Measurements from ENCODE around the gene CCDC91.

Gene CCDC91

GRCh38 chr12:28223858-28224257 lies 33.6 kb downstream of the CCDC91 start:
- no peak overlapping the region for H3K4me3 ChIP-seq (ENCODE audit: low read depth, low read length)
- no peak for DNase-seq (ENCODE audit: low read depth)
- TF ChIP-seq, protein P1, sequence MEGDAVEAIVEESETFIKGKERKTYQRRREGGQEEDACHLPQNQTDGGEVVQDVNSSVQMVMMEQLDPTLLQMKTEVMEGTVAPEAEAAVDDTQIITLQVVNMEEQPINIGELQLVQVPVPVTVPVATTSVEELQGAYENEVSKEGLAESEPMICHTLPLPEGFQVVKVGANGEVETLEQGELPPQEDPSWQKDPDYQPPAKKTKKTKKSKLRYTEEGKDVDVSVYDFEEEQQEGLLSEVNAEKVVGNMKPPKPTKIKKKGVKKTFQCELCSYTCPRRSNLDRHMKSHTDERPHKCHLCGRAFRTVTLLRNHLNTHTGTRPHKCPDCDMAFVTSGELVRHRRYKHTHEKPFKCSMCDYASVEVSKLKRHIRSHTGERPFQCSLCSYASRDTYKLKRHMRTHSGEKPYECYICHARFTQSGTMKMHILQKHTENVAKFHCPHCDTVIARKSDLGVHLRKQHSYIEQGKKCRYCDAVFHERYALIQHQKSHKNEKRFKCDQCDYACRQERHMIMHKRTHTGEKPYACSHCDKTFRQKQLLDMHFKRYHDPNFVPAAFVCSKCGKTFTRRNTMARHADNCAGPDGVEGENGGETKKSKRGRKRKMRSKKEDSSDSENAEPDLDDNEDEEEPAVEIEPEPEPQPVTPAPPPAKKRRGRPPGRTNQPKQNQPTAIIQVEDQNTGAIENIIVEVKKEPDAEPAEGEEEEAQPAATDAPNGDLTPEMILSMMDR (IDR thresholded peaks at IDR 0.05; ENCODE audit: control insufficient read depth, extremely low read depth, insufficient read depth) = no peak

GRCh38 chr12:28226705-28227104 lies 36.4 kb downstream of the CCDC91 start:
- no peak for DNase-seq (ENCODE audit: low read depth)
- H3K4me3 ChIP-seq (ENCODE audit: low read depth, low read length) = no peak overlapping the region
- TF ChIP-seq, protein P1 (IDR thresholded peaks at IDR 0.05; ENCODE audit: control insufficient read depth, extremely low read depth, insufficient read depth) = no peak

GRCh38 chr12:28227251-28227650 lies 37.0 kb downstream of the CCDC91 start:
- DNase-seq (ENCODE audit: low read depth) = no peak
- H3K4me3 ChIP-seq (ENCODE audit: low read depth, low read length) = no peak overlapping the region
- TF ChIP-seq, protein P1 (IDR thresholded peaks at IDR 0.05; ENCODE audit: control insufficient read depth, extremely low read depth, insufficient read depth) = no peak

DNA sequence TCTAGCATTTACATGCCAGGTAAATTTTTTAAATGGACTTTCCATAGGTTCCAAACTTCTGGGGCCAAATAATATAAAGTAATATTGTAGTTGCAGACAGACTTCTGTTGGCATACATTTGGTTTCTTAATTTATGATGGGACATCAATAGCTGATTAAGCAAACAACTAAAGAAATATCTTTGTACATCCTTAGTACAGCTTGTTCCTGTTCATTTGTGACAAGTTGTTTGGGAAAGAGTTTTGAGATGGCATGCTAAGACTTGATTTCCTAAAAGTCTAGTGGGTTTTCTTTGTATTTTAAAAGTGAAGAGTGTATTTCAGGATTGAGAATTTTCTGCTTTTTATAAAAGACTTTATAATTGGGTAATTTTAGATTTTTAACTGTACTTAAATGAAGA lies 41.0 kb downstream of the CCDC91 start:
- DNase-seq (ENCODE audit: low read depth) = peak; percentile 23
- TF ChIP-seq, protein P1 (IDR thresholded peaks at IDR 0.05; ENCODE audit: control insufficient read depth, extremely low read depth, insufficient read depth) = no peak

GRCh38 chr12:28232211-28232928 lies 42.1 kb downstream of the CCDC91 start:
- no peak for DNase-seq (ENCODE audit: low read depth)
- TF ChIP-seq, protein P1 (IDR thresholded peaks at IDR 0.05; ENCODE audit: control insufficient read depth, extremely low read depth, insufficient read depth) = no peak
- no peak overlapping the region for H3K4me3 ChIP-seq (ENCODE audit: low read depth, low read length)

More for the DNA sequence above, 41.0 kb downstream of the CCDC91 start:
- H3K4me3 ChIP-seq (ENCODE audit: low read depth, low read length) = no peak overlapping the region

- TF ChIP-seq, protein P1 (IDR thresholded peaks at IDR 0.05; ENCODE audit: control insufficient read depth, extremely low read depth, insufficient read depth) = no peak
- no peak overlapping the region for H3K4me3 ChIP-seq (ENCODE audit: low read depth, low read length)
- no peak for DNase-seq (ENCODE audit: low read depth)
These were observed 44.2 kb downstream of the CCDC91 start for GRCh38 chr12:28234444-28234843.

- TF ChIP-seq, protein P1 (IDR thresholded peaks at IDR 0.05; ENCODE audit: control insufficient read depth, extremely low read depth, insufficient read depth) = no peak
- DNase-seq (ENCODE audit: low read depth) = no peak
- no peak overlapping the region for H3K4me3 ChIP-seq (ENCODE audit: low read depth, low read length)
These were observed 44.8 kb downstream of the CCDC91 start for GRCh38 chr12:28235015-28235414.
